CD4-positive, CD25-positive, alpha-beta regulatory T cell (primary cell): ENCODE measurements around the gene CALML4. TPM values are rescaled to one million over a fixed set of nuclear protein-coding genes. Genes with fewer than 3 reads are reported as not detected.

Experiments used
- ATAC-seq, 2 donors: fragments of 150-1000 bp; cut with Tn5 transposase; one replicate each; pipeline ENCODE4 v1.10.0; 2021; ENCODE audit warnings: low read depth in 2 of 2, moderate number of reproducible peaks in 2 of 2, moderate library complexity in 1 of 2
- DNase-seq, 3 donors: peaks; one replicate each; pipeline versions ENCODE4 v3.0.0 to v3.0.0-alpha.2; 2012 to 2022; ENCODE audit warnings: mixed read lengths in 1 of 3
- H3K27ac ChIP-seq: one replicate; pipeline ENCODE4 v1.7.0; 2013; ENCODE audit warnings: mild to moderate bottlenecking, low read length; ENCODE audit not compliant: insufficient read depth, poor library complexity, severe bottlenecking
- H3K27me3 ChIP-seq: one replicate; pipeline ENCODE4 v1.7.0; 2013; ENCODE audit warnings: low read length; ENCODE audit not compliant: control insufficient read depth, insufficient read depth
- H3K36me3 ChIP-seq: one replicate; pipeline ENCODE4 v1.7.0; 2013; ENCODE audit warnings: mild to moderate bottlenecking, low read length, moderate library complexity; ENCODE audit not compliant: control insufficient read depth, insufficient read depth
- H3K4me1 ChIP-seq: 2 replicates; pipeline ENCODE4 v1.7.0; 2013; ENCODE audit warnings: mild to moderate bottlenecking, low read length; ENCODE audit not compliant: insufficient read depth, control insufficient read depth, poor library complexity, severe bottlenecking
- H3K4me3 ChIP-seq: one replicate; pipeline ENCODE4 v1.7.0; 2013; ENCODE audit warnings: low read depth, mild to moderate bottlenecking, low read length, moderate library complexity
- H3K9me3 ChIP-seq, 2 experiments: 1 replicate in 1 of 2; 2 replicates in 1 of 2; pipeline ENCODE4 v1.7.0; 2013; ENCODE audit warnings: low read length in 2 of 2, mild to moderate bottlenecking in 1 of 2, moderate library complexity in 1 of 2; ENCODE audit not compliant: control insufficient read depth in 2 of 2
- H3K27ac Mint-ChIP-seq, 3 donors: one replicate each; pipeline ENCODE4 v1.8.0; 2020 to 2022; ENCODE audit warnings: mild to moderate bottlenecking in 3 of 3, mixed read lengths in 3 of 3, moderate library complexity in 2 of 3
- H3K27me3 Mint-ChIP-seq: one replicate; pipeline ENCODE4 v1.8.0; 2022; ENCODE audit warnings: mild to moderate bottlenecking, mixed read lengths
- H3K36me3 Mint-ChIP-seq: one replicate; pipeline ENCODE4 v1.8.0; 2020; ENCODE audit warnings: mixed read lengths
- H3K4me1 Mint-ChIP-seq, 4 donors: one replicate each; pipeline ENCODE4 v1.8.0; 2020 to 2022; ENCODE audit warnings: mixed read lengths in 4 of 4, mild to moderate bottlenecking in 1 of 4
- H3K4me3 Mint-ChIP-seq, 4 donors: one replicate each; pipeline ENCODE4 v1.8.0; 2020 to 2022; ENCODE audit warnings: mild to moderate bottlenecking in 4 of 4, mixed read lengths in 4 of 4, moderate library complexity in 3 of 4
- H3K9me3 Mint-ChIP-seq, 7 donors: one replicate each; pipeline ENCODE4 v1.8.0; 2020 to 2022; ENCODE audit warnings: mixed read lengths in 7 of 7, mild to moderate bottlenecking in 3 of 7, moderate library complexity in 2 of 7
- polyA plus RNA-seq, 4 donors: library from polyadenylated mRNA; unstranded; fragments of 300-500 nt; fragmentation: Illumina TruSeq; gene quantifications; one replicate each; pipeline ENCODE4 v1.2.3, GENCODE V29; 2021
- total RNA-seq: library from RNA; stranded (reverse); gene quantifications from one replicate; pipeline ENCODE4 v1.2.3, GENCODE V29; 2022

Gene CALML4
- total and polyA plus RNA-seq, 5 donors from 2014 or later = 0.17 to 3.2 (median 0.78) TPM

DNA sequence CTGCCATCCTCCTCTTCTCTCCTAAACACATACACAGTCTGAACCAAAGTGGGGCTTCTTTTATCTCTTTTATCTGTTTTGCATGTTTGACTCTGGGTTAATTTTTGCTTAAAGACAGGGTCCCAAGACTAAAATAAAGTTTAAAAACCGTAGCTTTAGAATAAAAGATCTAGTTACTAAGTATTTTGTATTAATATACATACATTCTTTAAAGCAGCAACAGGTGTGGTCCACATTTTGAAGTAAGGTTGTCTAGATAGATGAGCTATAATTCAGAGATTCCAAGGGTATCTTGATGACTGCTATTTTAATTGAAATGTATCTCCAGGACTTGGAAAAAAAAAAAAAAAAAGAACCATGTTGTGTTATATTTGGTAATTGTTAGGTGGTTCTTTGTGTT is 61.3 kb downstream of the CALML4 start:
- Histone ChIP-seq H3K27me3 (no peaks in the 10 kb centered on the region), H3K9me3 (no peaks in the 10 kb centered on the region), H3K4me1 (no peaks in the 10 kb centered on the region), H3K4me3 (no peak overlapping the region), H3K36me3 (peaks cover 48% of the 10 kb centered on the region), H3K27ac (no peak overlapping the region)
- Mint-ChIP-seq H3K9me3 (no peaks in the 10 kb centered on the region), H3K36me3 (peaks cover 31% of the 10 kb centered on the region), H3K27me3 (no peaks in the 10 kb centered on the region), H3K27ac (no peak overlapping the region), H3K4me3 (no peak overlapping the region), H3K4me1 (peaks cover 24 to 46% (median 37%) of the 10 kb centered on the region in 4 donors)
- ATAC-seq (no peak), DNase-seq (no peak)

DNA sequence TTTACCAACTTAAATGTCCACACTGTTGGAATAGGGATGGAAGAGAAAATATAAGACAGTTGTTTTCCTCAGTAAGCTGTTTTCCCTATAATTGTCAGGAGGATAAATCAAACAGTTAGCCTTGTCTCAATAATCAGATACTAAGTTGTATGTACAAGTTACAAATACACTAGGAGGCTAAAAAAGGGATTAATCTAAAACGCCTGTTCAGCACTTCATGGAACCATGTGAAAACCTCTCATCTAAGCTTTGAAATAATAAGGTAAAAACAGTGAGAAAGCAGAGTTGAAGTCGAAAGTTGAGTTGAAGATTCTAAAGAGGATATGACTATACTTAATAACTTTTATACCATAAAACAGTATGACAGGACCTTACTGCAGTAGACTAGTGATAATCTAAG is 62.0 kb downstream of the CALML4 start:
- DNase-seq = no peak
- Histone ChIP-seq H3K9me3 (no peaks in the 10 kb centered on the region), H3K36me3 (peaks cover 46% of the 10 kb centered on the region), H3K4me1 (no peaks in the 10 kb centered on the region), H3K4me3 (no peak overlapping the region), H3K27me3 (no peaks in the 10 kb centered on the region), H3K27ac (no peak overlapping the region)
- Mint-ChIP-seq H3K4me1 (peaks cover 24 to 48% (median 38%) of the 10 kb centered on the region in 4 donors), H3K27ac (no peak overlapping the region), H3K9me3 (no peaks in the 10 kb centered on the region), H3K27me3 (no peaks in the 10 kb centered on the region), H3K36me3 (peaks cover 28% of the 10 kb centered on the region), H3K4me3 (no peak overlapping the region)
- no peak for ATAC-seq

Other genes starting within 250 kb of the CALML4 start
- gene PIAS1, start 151.0 kb downstream of the CALML4 start, total RNA-seq = 102 TPM
- 100 to 1,000 TPM; 120 to 156 (median 138) TPM for gene PIAS1, start 151.0 kb downstream of the CALML4 start, polyA plus RNA-seq
- gene CLN6, start 24.4 kb upstream of the CALML4 start, total RNA-seq = 14.2 TPM
- 1 to 10 TPM; 1.4 to 1.9 (median 1.5) TPM for gene CLN6, start 24.4 kb upstream of the CALML4 start, polyA plus RNA-seq
- 55.2 TPM for gene FEM1B, start 72.4 kb upstream of the CALML4 start, total RNA-seq
- gene FEM1B, start 72.4 kb upstream of the CALML4 start, polyA plus RNA-seq = 10 to 100 TPM; 15.7 to 27.1 (median 16.9) TPM
- gene ITGA11, start 226.8 kb upstream of the CALML4 start, total RNA-seq = not detected
- under 1 TPM in 2 of 4 donors, not detected in 2; 0.02 to 0.05 TPM for gene ITGA11, start 226.8 kb upstream of the CALML4 start, polyA plus RNA-seq